ENCODE measurements around the gene OR1N2.
"Not testable (repeated sequence)": the region's sequence is repeated elsewhere in the genome, so short reads cannot be mapped to it uniquely, and the experiment has no call there.

OR1N2 gene, protein sequence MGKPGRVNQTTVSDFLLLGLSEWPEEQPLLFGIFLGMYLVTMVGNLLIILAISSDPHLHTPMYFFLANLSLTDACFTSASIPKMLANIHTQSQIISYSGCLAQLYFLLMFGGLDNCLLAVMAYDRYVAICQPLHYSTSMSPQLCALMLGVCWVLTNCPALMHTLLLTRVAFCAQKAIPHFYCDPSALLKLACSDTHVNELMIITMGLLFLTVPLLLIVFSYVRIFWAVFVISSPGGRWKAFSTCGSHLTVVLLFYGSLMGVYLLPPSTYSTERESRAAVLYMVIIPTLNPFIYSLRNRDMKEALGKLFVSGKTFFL

DNA sequence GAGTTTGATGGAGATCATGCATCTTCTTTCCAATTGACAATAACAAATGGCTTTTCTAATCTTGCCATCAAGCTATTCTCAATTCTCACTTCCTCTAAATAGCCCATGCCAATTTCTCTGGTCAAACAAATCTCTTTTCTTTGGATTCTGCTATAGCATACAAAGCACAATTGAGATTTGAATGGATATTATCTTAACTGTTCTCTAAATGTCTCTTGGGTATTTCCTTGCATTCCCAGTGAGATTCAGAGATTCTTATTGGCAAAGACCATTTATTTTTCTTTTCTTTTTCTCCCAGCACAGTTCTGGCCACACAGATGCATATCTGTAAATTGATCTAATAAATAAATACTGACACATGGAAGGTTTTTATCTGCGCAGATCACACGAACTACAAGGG, at the start of gene OR1N2:
OR1N2 (plus strand) TSS at position 301 of the 400 bp plus-strand sequence. CDS start 100 bp downstream, outside the sequence.
- DNase-seq: no peak
- intact Hi-C loops (cut with DNase I): no loop called here

DNA sequence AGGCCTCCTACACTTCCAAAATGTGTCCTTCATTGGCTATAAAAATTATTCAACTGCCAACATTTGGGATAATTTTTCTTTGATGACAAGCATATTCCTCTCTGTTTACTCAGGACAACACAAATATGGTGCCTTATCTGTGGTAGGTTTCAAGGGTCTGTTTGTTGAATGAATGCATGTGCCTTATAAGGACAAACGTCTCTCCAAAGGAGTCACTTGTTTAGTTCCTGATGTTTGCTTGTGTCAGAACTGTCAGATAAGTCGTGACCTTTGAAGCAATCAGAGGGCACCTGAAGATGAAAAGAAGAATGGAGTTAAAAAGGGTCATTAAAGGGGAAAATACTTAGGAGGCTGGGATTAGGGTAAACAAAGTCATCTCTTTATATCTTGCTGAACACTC, 45.9 kb upstream of the OR1N2 start:
- DNase-seq: no peak
- intact Hi-C loops (cut with DNase I): no loop called here

DNA sequence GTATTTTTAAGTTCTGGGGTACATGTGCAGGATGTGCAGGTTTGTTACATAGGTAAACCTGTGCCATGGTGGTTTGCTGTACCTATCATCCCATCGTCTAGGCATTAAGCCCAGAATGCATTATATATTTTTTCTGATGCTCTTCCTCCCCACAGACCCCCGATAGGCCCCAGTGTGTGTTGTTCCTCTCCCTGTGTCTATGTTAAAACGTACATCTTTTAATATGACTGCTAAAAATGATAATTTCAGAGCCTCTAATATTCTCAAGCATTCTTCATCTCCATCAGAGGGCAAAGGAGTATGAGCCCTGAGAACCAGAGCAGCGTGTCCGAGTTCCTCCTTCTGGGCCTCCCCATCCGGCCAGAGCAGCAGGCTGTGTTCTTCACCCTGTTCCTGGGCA, 42.4 kb upstream of the OR1N2 start, which contains the start of gene OR1J2:
OR1J2 (plus strand) TSS at position 301 of the 400 bp plus-strand sequence; CDS start at position 301, 0 bp downstream.
- no peak for DNase-seq
- intact Hi-C loops (cut with DNase I): no loop called here

DNA sequence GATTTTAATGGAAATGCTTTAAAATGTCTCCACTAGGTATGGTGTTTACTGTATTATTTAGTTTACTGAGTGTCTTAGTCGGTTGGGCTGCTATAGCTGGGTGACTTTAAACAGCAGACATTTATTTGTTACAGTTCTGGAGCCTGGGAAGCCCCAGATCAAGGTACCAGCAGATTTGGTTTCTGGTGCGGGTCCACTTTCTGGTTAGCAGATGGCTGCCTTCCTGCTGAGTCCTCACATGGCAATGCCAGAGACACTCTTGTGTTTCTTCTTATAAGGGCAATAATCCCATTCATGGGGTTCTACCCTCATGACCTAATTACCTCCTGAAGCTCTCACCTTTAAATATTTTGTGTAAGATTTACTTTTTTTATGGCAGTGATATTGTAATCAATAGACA, 34.7 kb upstream of the OR1N2 start:
- no peak for DNase-seq
- intact Hi-C loops (cut with DNase I): no loop called here

DNA sequence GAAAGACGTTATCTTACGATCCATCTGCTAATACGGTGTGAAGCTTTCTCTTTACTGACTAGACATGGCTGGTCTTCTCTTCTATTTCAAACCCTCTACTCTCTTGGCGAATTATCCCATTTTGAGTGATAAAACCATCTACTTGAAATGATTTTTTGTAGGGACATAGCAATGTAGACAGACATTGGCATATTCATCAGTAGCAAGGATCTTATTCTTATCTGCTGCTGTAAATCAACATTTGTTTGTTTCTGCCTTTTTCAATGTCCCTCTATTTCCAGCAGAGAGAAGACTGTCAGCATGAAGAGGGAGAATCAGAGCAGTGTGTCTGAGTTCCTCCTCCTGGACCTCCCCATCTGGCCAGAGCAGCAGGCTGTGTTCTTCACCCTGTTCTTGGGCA, 34.1 kb upstream of the OR1N2 start, which contains the start of gene OR1J4:
OR1J4 (plus strand) TSS at position 301 of the 400 bp plus-strand sequence; CDS start at position 301, 0 bp downstream.
- intact Hi-C loops (cut with DNase I): no loop called here
- no peak for DNase-seq

DNA sequence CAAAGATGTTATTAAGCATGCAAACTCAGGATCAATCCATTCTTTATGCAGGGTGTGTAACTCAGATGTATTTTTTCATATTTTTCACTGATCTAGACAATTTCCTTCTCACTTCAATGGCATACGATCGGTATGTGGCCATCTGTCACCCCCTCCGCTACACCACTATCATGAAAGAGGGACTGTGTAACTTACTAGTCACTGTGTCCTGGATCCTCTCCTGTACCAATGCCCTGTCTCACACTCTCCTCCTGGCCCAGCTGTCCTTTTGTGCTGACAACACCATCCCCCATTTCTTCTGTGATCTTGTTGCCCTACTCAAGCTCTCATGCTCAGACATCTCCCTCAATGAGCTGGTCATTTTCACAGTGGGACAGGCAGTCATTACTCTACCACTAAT, 33.5 kb upstream of the OR1N2 start:
- intact Hi-C loops (cut with DNase I): no loop called here
- no peak for DNase-seq

DNA sequence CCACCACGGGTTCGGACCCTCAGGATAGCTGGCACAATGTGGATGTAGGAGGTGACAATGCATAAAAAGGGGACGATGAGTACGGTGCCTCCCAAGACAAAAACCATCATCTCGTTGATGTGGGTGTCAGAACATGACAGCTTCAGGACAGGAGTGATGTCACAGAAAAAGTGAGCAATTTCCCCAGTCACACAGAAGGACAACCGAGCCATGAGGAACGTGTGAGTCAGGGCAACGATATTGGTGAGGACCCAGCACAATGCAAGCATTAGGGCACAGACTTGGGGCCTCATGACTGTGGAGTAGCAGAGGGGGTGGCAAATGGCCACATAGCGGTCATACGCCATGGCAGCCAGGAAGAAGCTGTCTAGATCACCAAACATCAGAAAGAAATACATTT, 26.3 kb upstream of the OR1N2 start:
- DNase-seq: no peak
- intact Hi-C loops (cut with DNase I): no loop called here

DNA sequence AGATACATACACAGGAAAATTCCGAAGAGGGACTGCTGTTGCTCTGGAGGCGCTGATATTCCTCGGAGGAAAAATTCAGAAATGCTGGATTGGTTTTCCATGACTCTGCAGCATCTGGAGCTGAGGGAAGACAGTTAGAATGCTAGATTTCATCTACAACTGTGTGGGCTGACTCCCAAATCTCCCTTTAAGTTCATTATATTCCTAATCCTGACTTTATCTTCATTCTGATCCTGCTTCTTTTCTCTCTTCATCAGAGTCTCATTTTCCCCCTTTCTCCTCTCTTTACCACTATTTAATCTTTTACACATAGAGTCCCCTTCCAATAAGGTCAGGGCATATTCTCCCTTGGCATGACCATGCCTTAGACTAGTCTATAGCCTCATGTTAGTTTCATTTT, 25.7 kb upstream of the OR1N2 start, which contains the start of gene OR1N1:
OR1N1 (minus strand) TSS at position 101 of the 400 bp plus-strand sequence; CDS start at position 101, 0 bp downstream.
- DNase-seq: no peak
- intact Hi-C loops (cut with DNase I): no loop called here

DNA sequence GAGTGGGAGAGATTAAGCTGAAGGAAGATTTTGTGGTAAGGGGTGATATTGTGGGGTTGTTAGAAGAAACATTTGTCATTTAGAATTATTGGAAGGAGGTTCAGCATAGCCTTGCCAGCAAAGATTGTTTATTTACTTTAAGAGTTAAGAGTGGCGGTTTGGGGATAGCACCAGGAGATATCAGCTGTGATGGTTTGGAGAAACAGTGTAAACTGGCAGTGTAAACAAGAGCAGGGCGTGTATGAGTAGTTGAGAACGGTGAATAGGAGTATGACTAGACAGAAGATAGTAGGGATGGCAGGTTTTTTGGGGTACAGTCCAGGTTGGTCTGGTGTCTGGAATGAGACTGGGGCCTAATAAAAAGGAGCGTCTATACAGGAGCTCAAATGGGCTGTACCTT, 21.8 kb upstream of the OR1N2 start:
- DNase-seq; intact Hi-C loops (cut with DNase I): not testable (repeated sequence)

DNA sequence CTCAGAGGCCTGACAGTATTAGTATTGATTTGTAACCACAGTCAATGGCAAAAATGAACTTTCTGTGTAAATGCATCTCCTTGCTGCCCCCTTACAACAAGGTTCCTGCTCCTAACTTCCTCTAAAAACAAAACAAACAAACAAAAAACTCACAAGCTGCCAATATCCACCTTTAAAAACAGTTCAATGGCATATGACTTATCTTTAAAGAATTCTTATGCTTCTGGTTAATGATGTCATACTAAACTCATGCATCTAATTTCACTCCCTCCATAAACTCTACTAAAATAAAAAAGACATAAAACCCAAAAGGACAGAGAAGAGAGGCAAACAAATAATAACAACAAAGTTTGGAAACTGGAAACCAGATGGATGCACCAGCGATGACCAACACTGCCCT, 16.8 kb upstream of the OR1N2 start:
- intact Hi-C loops (cut with DNase I): no loop called here
- DNase-seq: no peak

DNA sequence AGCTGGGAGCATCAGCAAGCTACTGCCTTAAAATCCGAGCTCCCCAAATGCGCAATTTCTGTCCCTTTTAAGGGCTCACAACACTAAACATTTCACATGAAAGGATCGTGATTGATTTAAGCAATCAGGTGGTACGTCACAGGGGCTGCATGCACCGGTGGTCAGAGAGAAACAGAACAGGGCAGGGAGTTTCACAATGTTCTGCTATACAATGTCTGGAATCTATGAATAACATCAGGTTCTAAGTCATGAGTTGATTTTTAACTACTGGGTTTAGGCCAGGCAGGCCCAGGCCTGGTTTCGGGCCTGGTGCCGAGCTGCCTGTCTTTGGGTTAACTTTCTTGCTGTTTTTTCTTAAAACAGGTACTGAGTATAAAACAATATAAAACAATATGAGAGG, 15.8 kb upstream of the OR1N2 start:
- intact Hi-C loops (cut with DNase I); DNase-seq: not testable (repeated sequence)

DNA sequence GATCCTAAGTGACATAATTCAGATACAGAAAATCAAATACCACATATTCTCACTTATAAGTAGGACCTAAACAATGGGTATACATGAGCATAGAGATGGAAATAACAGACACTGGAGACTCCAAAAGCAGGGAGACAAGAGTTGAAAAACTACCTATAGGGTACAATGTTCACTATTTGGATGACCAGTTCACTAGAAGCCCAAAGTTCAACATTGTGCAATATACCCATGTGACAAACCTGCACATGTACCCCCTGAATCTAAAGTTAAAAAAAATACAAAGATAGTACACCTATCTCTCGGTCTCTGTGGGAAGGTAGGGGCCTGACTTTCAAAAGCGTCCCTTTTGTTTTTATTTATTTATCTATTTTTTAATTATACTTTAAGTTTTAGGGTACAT, 14.2 kb upstream of the OR1N2 start:
- intact Hi-C loops (cut with DNase I): no loop called here
- no peak for DNase-seq

DNA sequence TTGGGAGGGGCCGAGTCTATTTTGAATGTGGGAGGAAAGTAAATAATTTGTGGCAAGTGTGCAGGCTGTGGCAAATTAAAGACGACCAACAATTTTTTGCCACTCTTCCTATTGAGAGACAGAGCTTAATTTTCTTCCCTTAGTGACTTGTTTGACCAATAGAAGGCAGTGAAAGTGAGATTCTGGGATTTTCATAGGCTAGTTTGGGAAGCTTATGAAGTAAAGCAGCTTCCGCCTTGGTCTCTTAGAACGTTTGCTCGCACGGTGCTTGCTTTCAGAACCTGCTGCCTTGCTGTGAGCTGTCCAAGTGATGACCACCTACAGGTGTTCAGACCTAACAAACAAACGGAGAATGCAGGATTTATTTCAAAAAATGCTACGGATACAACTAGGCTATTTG, 6.7 kb upstream of the OR1N2 start:
- intact Hi-C loops (cut with DNase I): no loop called here
- no peak for DNase-seq

DNA sequence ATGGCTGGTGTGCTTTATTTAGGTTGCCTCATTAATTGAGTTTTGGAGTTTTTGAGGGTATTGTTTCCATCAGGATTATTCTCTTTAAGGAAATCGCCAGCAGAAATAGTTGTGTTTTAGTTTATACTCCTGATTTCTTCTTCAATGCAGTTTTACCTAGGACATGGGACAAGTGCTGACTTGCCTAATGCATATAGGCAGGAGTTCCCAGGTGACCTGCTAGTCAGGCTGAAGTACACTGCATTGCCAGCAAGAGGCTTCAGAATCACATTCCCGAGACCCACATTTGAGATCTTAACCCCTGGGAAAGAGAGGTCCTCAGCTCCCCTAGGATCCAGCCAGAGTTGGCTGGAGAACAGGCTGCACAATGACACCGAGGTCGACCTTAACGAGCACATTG, 1.5 kb upstream of the OR1N2 start:
- DNase-seq: no peak
- intact Hi-C loops (cut with DNase I): no loop called here

DNA sequence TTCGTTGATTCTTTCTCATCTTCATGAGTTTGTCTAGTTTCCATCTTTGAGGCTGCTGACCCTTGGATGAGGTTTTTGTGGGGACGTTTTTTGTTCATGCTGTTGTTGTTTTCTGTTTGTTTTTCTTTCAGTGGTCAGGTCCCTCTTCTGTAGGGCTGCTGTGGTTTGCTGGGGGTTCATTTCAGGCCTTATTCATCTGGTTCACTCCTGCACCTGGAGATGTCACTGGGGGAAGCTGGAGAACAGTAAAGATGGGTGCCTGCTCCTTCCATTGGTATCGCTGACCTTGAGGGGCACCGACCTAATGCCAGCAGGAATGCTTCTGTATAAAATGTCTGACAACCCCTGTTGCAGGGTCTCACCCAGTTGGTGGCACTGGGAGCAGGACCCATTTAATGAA, 8.5 kb downstream of the OR1N2 start:
- intact Hi-C loops (cut with DNase I): no loop called here
- DNase-seq: no peak

DNA sequence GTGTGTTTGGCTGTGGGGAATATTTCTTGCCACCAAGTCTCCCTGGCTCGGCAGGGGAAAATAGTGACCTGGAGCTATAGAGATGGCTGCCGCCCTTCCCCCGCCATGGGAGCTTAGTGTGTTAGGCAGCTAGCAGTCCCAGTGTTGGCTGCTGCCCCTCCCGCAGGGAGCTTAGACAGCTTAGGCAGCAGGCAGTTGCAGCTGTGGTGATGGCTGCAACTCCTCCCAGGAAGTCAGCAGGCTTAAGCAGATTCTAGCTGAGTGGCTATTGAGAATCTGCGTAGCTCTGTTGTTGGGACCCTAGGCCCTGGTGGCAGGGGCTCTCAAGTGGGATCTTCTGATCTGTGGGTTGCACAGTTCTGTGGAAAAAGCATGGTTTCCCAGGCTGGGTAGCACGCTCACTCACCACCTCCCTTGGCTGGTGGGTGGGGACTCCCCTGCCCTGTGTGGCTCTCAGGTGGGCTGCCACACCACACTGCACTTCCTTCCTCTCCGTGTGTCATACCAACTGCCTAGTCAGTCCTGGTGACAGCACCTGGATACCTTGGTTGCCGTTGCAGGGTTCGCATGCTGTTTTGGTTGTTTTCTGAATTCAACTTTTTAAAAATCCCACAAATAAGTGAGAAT, 9.3 kb downstream of the OR1N2 start:
- intact Hi-C loops (cut with DNase I): no loop called here
- DNase-seq: no peak

DNA sequence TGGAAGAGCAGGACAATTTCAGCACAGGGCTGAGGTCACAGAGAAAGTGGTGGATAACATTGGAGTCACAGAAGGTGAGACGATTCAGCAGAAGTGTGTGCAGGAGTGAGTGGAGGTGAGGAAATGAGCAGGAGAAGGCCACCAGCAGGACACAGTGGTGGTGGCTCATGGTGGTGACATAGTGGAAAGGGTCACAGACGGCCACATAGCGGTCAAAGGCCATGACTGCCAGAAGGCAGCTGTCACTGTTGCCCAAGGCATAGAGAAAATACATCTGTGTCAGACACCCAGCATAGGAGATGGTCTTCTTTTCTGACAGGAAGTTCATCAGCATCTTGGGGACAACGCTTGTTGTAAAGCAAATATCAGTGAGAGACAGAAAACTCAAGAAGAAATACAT, 15.0 kb downstream of the OR1N2 start:
- DNase-seq: no peak
- intact Hi-C loops (cut with DNase I): no loop called here

DNA sequence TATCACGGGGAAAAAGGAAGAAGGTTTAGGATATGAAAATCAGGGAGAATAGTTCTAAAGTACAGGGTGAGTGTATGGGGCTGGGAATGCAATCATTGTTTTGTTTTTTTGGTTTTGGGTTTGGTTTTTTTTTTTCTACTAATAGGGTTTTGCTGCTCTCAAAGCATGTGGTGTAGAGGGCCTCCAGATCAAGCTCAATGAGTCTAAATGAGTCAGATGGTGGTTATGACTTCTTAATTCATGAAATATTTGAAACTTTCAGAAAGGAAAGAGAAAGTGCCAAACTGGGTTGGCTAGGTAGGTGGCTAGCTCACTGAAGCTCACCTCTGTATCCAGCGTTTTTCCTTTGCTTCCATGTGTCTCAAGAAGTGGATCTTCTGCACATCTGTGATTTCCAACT, 19.5 kb downstream of the OR1N2 start:
- no peak for DNase-seq
- intact Hi-C loops (cut with DNase I): no loop called here

DNA sequence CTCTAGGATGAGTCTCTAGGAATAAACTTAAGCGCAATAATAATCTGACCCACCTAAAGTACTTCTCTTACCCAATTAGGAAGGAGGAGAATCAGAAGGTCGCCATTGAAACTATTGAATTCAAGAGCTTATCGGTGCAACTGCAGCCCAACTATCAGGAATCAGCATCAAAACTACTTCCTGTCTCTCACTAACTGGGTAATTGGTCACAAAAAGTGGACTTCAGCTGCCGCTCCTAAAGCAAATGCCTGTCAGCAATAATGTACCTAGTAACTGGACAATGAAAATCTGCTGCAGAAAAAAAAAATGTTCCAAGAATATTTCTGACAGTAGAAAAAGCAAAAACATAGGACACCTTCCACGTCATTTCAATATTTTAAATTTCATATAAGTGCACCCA, 27.0 kb downstream of the OR1N2 start:
- DNase-seq: no peak
- intact Hi-C loops (cut with DNase I): no loop called here

DNA sequence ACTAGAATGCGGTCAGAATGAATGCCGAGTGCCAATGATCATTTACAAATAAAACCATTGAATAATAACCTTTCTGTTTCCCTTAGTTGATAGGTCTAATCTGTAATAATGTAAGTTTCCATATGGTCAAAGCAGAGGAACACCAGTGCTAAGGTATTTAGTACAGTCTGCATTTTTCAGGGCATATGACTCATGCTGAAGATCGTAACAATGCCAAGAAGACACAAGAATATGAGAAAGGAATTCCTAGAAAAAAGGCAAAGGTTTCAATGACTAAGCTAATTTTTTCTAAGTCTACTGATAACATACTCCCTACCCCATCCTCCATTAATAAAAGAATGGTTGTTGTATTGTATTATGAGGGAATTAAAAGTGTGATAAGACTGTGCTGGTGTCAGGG, 27.4 kb downstream of the OR1N2 start:
- intact Hi-C loops (cut with DNase I): no loop called here
- no peak for DNase-seq

DNA sequence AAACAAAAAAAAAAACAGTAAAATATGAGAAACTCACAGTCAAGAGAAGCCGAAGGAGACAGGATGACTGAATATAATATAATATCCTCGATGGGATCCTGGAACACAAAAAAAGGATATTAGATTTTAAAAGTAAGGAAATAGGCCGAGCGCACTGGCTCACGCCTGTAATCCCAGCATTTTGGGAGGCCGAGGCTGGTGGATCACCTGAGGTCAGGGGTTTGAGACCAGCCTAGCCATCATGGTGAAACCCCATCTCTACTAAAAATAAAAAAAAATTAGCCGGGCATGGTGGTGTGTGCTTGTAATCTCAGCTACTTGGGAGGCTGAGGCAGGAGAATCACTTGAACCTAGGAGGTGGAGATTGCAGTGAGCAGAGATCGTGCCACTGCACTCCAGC, 30.4 kb downstream of the OR1N2 start, which contains the start of gene OR1L8:
OR1L8 (minus strand) TSS at position 101 of the 400 bp plus-strand sequence. CDS start 14,907 bp downstream, outside the sequence.
- DNase-seq; intact Hi-C loops (cut with DNase I): not testable (repeated sequence)

All from head of caudate nucleus (tissue), 42 donors.